ENCODE data around the gene TBC1D2B.
"Not testable (repeated sequence)": the region's sequence is repeated elsewhere in the genome, so short reads cannot be mapped to it uniquely, and the experiment has no call there.

The TBC1D2B gene

DNA sequence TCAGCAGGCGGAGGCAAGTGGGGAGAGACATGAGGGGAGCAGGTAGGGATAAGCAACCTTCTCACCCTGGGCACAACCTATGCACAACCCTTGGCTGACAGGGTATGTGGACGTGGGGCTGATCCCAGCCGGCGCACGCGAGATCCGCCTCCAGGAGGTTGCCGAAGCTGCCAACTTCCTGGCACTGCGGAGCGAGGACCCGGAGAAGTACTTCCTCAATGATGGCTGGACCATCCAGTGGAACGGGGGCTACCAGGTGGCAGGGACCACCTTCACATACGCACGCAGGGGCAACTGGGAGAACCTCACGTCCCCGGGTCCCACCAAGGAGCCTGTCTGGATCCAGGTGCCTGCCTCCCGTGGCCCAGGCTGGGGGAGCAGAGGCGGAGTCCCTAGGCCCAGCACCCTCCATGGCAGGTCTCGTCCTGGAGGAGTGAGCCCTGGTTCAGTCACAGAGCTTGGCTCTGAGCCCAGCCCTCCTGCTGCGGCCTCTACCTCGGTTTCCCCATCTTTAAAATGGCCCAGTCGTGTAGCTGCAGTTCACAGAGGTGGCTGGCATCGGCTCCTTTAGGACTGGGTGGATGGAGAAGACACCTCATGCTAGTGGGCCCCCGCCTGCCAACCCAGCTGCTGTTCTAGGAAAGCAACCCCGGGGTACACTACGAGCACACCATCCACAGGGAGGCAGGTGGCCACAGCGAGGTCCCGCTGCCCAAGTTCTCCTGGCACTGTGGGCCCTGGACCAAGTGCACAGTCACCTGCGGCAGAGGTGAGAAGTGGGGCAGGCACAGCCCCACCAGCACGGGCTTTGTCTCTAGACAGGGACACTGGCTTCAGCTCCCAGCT lies 96.0 kb downstream of the TBC1D2B start:
- Histone ChIP-seq H3K9ac (ENCODE audit: low read depth, low read length, poor library complexity) (no peak overlapping the region), H4K91ac (ENCODE audit: low read depth, low read length, poor library complexity) (no peak overlapping the region), H3K9me3 (replicated peaks in 1 of 2; ENCODE audit: control insufficient read depth in 2 of 2, insufficient read depth in 1 of 2, low read depth in 1 of 2, low read length in 2 of 2) (no peaks in the 10 kb centered on the region), H3K14ac (ENCODE audit: low read length) (peak overlapping the region; percentile 38), H2BK120ac (ENCODE audit: low read depth, low read length) (no peak overlapping the region), H3K4ac (ENCODE audit: low read length) (no peak overlapping the region), H2BK5ac (ENCODE audit: low read length) (peak overlapping the region; percentile 75), H2BK15ac (ENCODE audit: low read length) (no peak overlapping the region), H3K27ac (replicated peaks; ENCODE audit: low read length) (no peak overlapping the region), H3K18ac (ENCODE audit: low read length) (no peak overlapping the region), H3K4me3 (ENCODE audit: low read length in 2 of 2) (no peak overlapping the region), H3K79me1 (ENCODE audit: low read depth, low read length) (no peaks in the 10 kb centered on the region), H3K23ac (ENCODE audit: low read depth, low read length, poor library complexity) (no peak overlapping the region), H3K4me2 (ENCODE audit: insufficient read depth, low read length, poor library complexity, severe bottlenecking) (no peak overlapping the region), H3K27me3 (ENCODE audit: control insufficient read depth in 3 of 3, insufficient read depth in 3 of 3, low read depth in 1 of 3, low read length in 3 of 3) (peaks cover 0 to 3% (median 0%) of the 10 kb centered on the region in 3 experiments), H2AFZ (ENCODE audit: low read length) (no peak overlapping the region), H4K8ac (ENCODE audit: low read depth, low read length) (peak overlapping the region; percentile 65), H3K4me1 (ENCODE audit: control insufficient read depth in 2 of 2, insufficient read depth in 1 of 2, low read depth in 1 of 2, low read length in 2 of 2) (peaks cover 2 to 7% of the 10 kb centered on the region in 2 donors), H3K36me3 (replicated peaks in 1 of 2; ENCODE audit: control insufficient read depth in 2 of 2, insufficient read depth in 2 of 2, low read length in 2 of 2) (no peaks in the 10 kb centered on the region), H2BK12ac (ENCODE audit: low read length) (no peak overlapping the region), H2AK5ac (ENCODE audit: low read depth, low read length) (no peak overlapping the region)
- no peak for DNase-seq (ENCODE audit: low spot score)
- no CpG with 5 or more reads among the region's 30 CpGs for WGBS, 2 donors (ENCODE audit: extremely low coverage in 2 of 2, insufficient read length in 2 of 2, insufficient replicate concordance in 1 of 2)

DNA sequence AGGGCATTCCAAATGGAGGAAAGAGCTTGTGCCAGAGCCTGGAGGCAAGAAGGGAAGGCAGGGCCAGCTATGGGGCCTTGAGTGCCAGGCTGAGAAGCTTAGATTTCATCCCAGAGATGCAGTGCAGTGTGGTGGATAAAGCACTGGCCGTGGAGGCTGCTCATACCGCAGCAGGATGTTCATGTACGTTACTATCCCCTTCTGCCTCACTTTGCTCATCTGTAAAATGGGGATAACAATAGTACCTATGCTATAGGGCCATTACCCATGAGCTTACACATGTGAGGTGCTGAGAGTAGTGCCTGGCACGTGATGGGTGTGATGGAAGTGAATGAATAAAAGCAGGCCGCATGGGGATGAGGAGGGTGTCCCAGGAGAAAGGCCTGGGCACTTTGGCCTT lies 96.8 kb downstream of the TBC1D2B start:
- H3K4me1 ChIP-seq (ENCODE audit: control insufficient read depth in 2 of 2, insufficient read depth in 1 of 2, low read depth in 1 of 2, low read length in 2 of 2); H2BK12ac ChIP-seq (ENCODE audit: low read length); H2AK5ac ChIP-seq (ENCODE audit: low read depth, low read length); H2AFZ ChIP-seq (ENCODE audit: low read length); H4K91ac ChIP-seq (ENCODE audit: low read depth, low read length, poor library complexity); H3K9me3 ChIP-seq (replicated peaks in 1 of 2; ENCODE audit: control insufficient read depth in 2 of 2, insufficient read depth in 1 of 2, low read depth in 1 of 2, low read length in 2 of 2); H2BK15ac ChIP-seq (ENCODE audit: low read length); H3K27me3 ChIP-seq (ENCODE audit: control insufficient read depth in 3 of 3, insufficient read depth in 3 of 3, low read depth in 1 of 3, low read length in 3 of 3); H2BK5ac ChIP-seq (ENCODE audit: low read length); H3K27ac ChIP-seq (replicated peaks; ENCODE audit: low read length); H3K4ac ChIP-seq (ENCODE audit: low read length); H3K23ac ChIP-seq (ENCODE audit: low read depth, low read length, poor library complexity); DNase-seq (ENCODE audit: low spot score); H3K18ac ChIP-seq (ENCODE audit: low read length); H4K8ac ChIP-seq (ENCODE audit: low read depth, low read length); H2BK120ac ChIP-seq (ENCODE audit: low read depth, low read length); H3K36me3 ChIP-seq (replicated peaks in 1 of 2; ENCODE audit: control insufficient read depth in 2 of 2, insufficient read depth in 2 of 2, low read length in 2 of 2); H3K4me3 ChIP-seq (ENCODE audit: low read length in 2 of 2); H3K4me2 ChIP-seq (ENCODE audit: insufficient read depth, low read length, poor library complexity, severe bottlenecking); H3K14ac ChIP-seq (ENCODE audit: low read length); H3K79me1 ChIP-seq (ENCODE audit: low read depth, low read length); H3K9ac ChIP-seq (ENCODE audit: low read depth, low read length, poor library complexity): not testable (repeated sequence)
- no CpG with 5 or more reads among the region's 5 CpGs for WGBS, 2 donors (ENCODE audit: extremely low coverage in 2 of 2, insufficient read length in 2 of 2, insufficient replicate concordance in 1 of 2)

DNA sequence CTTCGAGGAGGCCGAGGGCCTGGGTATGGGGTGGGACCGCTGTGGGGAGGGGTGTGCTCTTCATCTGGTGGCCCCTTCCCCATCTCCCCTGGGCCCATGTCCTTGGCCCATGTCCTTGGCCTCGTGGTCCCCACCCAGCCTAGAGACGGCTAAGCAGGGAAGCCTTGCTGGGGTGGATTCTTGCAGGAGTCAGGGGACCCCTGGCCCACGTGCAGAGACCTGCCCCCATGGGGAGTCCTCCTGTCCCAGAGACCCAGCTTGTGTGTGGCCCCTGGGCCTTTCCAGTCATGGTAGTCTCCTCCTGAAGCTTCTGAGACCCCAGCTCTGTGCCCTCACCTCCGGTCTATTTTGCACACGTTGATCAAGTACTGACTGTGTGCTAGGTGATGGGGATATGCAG lies 97.4 kb downstream of the TBC1D2B start:
- no peaks in the 10 kb centered on the region for H3K36me3 ChIP-seq (replicated peaks in 1 of 2; ENCODE audit: control insufficient read depth in 2 of 2, insufficient read depth in 2 of 2, low read length in 2 of 2)
- H3K79me1 ChIP-seq (ENCODE audit: low read depth, low read length) = no peaks in the 10 kb centered on the region
- H2AFZ ChIP-seq (ENCODE audit: low read length) = no peak overlapping the region
- DNase-seq (ENCODE audit: low spot score) = no peak
- H3K4ac ChIP-seq (ENCODE audit: low read length) = no peak overlapping the region
- H4K8ac ChIP-seq (ENCODE audit: low read depth, low read length) = no peak overlapping the region
- no peak overlapping the region for H3K9ac ChIP-seq (ENCODE audit: low read depth, low read length, poor library complexity)
- H2BK12ac ChIP-seq (ENCODE audit: low read length) = peak overlapping the region; percentile 73
- H2BK5ac ChIP-seq (ENCODE audit: low read length) = no peak overlapping the region
- H3K27ac ChIP-seq (replicated peaks; ENCODE audit: low read length) = no peak overlapping the region
- H3K14ac ChIP-seq (ENCODE audit: low read length) = no peak overlapping the region
- peaks cover 0 to 3% (median 0%) of the 10 kb centered on the region in 3 experiments for H3K27me3 ChIP-seq (ENCODE audit: control insufficient read depth in 3 of 3, insufficient read depth in 3 of 3, low read depth in 1 of 3, low read length in 3 of 3)
- H2AK5ac ChIP-seq (ENCODE audit: low read depth, low read length) = no peak overlapping the region
- H2BK120ac ChIP-seq (ENCODE audit: low read depth, low read length) = no peak overlapping the region
- no peak overlapping the region for H3K4me3 ChIP-seq (ENCODE audit: low read length in 2 of 2)
- no CpG with 5 or more reads among the region's 8 CpGs for WGBS, 2 donors (ENCODE audit: extremely low coverage in 2 of 2, insufficient read length in 2 of 2, insufficient replicate concordance in 1 of 2)
- H4K91ac ChIP-seq (ENCODE audit: low read depth, low read length, poor library complexity) = no peak overlapping the region
- no peak overlapping the region for H2BK15ac ChIP-seq (ENCODE audit: low read length)
- H3K9me3 ChIP-seq (replicated peaks in 1 of 2; ENCODE audit: control insufficient read depth in 2 of 2, insufficient read depth in 1 of 2, low read depth in 1 of 2, low read length in 2 of 2) = no peaks in the 10 kb centered on the region
- H3K4me2 ChIP-seq (ENCODE audit: insufficient read depth, low read length, poor library complexity, severe bottlenecking) = no peak overlapping the region
- peaks cover 2 to 7% of the 10 kb centered on the region in 2 donors for H3K4me1 ChIP-seq (ENCODE audit: control insufficient read depth in 2 of 2, insufficient read depth in 1 of 2, low read depth in 1 of 2, low read length in 2 of 2)
- H3K18ac ChIP-seq (ENCODE audit: low read length) = no peak overlapping the region
- H3K23ac ChIP-seq (ENCODE audit: low read depth, low read length, poor library complexity) = no peak overlapping the region

DNA sequence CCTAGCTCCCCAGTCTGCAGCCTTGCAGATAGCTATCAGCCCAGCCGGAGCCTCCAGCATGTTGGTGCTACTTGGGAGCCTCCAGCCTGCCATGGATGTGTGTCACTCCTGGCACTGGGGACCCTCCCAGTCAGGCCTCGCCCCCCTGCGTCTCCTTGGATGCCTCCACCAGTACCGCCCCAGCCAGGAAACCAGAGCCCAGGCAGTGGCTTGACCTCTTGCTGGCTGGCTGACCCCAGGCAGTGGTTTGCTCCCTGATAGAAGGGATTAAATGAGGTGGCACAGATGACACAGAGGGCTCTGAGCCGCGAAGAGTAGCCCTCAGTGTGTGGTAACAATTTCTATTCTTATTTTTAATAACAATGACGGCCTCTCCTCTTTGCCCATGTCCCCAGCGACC lies 98.4 kb downstream of the TBC1D2B start:
- H3K4me2 ChIP-seq (ENCODE audit: insufficient read depth, low read length, poor library complexity, severe bottlenecking); H3K23ac ChIP-seq (ENCODE audit: low read depth, low read length, poor library complexity); DNase-seq (ENCODE audit: low spot score); H3K36me3 ChIP-seq (replicated peaks in 1 of 2; ENCODE audit: control insufficient read depth in 2 of 2, insufficient read depth in 2 of 2, low read length in 2 of 2); H3K4me3 ChIP-seq (ENCODE audit: low read length in 2 of 2); H4K91ac ChIP-seq (ENCODE audit: low read depth, low read length, poor library complexity); H3K27ac ChIP-seq (replicated peaks; ENCODE audit: low read length); H3K18ac ChIP-seq (ENCODE audit: low read length); H3K79me1 ChIP-seq (ENCODE audit: low read depth, low read length); H3K9ac ChIP-seq (ENCODE audit: low read depth, low read length, poor library complexity); H2BK12ac ChIP-seq (ENCODE audit: low read length); H3K4me1 ChIP-seq (ENCODE audit: control insufficient read depth in 2 of 2, insufficient read depth in 1 of 2, low read depth in 1 of 2, low read length in 2 of 2); H3K4ac ChIP-seq (ENCODE audit: low read length); H3K9me3 ChIP-seq (replicated peaks in 1 of 2; ENCODE audit: control insufficient read depth in 2 of 2, insufficient read depth in 1 of 2, low read depth in 1 of 2, low read length in 2 of 2); H2BK15ac ChIP-seq (ENCODE audit: low read length); H2AFZ ChIP-seq (ENCODE audit: low read length); H4K8ac ChIP-seq (ENCODE audit: low read depth, low read length); H3K27me3 ChIP-seq (ENCODE audit: control insufficient read depth in 3 of 3, insufficient read depth in 3 of 3, low read depth in 1 of 3, low read length in 3 of 3); H2BK120ac ChIP-seq (ENCODE audit: low read depth, low read length); H3K14ac ChIP-seq (ENCODE audit: low read length); H2BK5ac ChIP-seq (ENCODE audit: low read length); H2AK5ac ChIP-seq (ENCODE audit: low read depth, low read length): not testable (repeated sequence)
- no CpG with 5 or more reads among the region's 8 CpGs for WGBS, 2 donors (ENCODE audit: extremely low coverage in 2 of 2, insufficient read length in 2 of 2, insufficient replicate concordance in 1 of 2)
